HepG2 (cell line): Measurements from ENCODE around the gene UGT1A8. TPM values are rescaled to one million over a fixed set of nuclear protein-coding genes. Genes with fewer than 3 reads are reported as not detected.

ENCODE experiments used
- ATAC-seq: fragments of 200-7000 bp; cut with Tn5 transposase; 3 replicates; pipeline ENCODE4 v1.9.1; 2020; ENCODE audit warnings: mild to moderate bottlenecking, moderate library complexity
- BruUV-seq: library from RNA; stranded (reverse); fragments of 400-500 nt; replicated peaks from 2 replicates; lab custom pipeline; 2021; lab: Mats Ljungman, UMichigan
- CTCF ChIA-PET: fragments of 300-600 bp; formaldehyde crosslinking; extraction: SDS; loops from one replicate; lab custom pipeline; 2021; ENCODE audit warnings: low total read pairs, inconsistent platforms, low intra/inter-chr PET ratio; lab: Yijun Ruan, JAX
- POLR2A ChIA-PET: fragments of 350-600 bp; sonication (Branson Sonifier 250); formaldehyde crosslinking; loops from one replicate; lab custom pipeline; 2020; ENCODE audit warnings: antibody characterized with exemption, inconsistent platforms; lab: Yijun Ruan, JAX
- DNase-seq: peaks from one replicate; pipeline ENCODE4 v3.0.0-alpha.2; 2015; ENCODE audit warnings: low spot score
- FAIRE-seq: peaks from 3 replicates; lab custom pipeline; 2011; peaks lifted over from hg19 to GRCh38; lab: Jason Lieb, UNC
- H2AFZ ChIP-seq: one replicate; pipeline ENCODE4 v1.6.1; 2011; ENCODE audit warnings: low read length, inconsistent platforms
- H3K27ac ChIP-seq: fragments of 300-600 bp; 3 replicates; pipeline ENCODE4 v1.8.0; 2011; ENCODE audit warnings: mixed run types, mild to moderate bottlenecking, mixed read lengths, low read length, inconsistent platforms; ENCODE audit not compliant: insufficient read depth; ENCODE audit errors: extremely low read length
- H3K27me3 ChIP-seq, 2 experiments: fragments of 200-600 bp in 1 of 2; 2 replicates in 1 of 2; 3 replicates in 1 of 2; pipeline versions ENCODE4 v1.6.0 to v1.8.0; 2011; ENCODE audit warnings: low read length in 2 of 2, mild to moderate bottlenecking in 2 of 2, moderate library complexity in 2 of 2, inconsistent platforms in 1 of 2; ENCODE audit not compliant: insufficient read depth in 2 of 2, control insufficient read depth in 1 of 2
- H3K36me3 ChIP-seq, 2 experiments: fragments of 200-600 bp in 1 of 2; replicated peaks in 1 of 2; 2 replicates in 1 of 2; 3 replicates in 1 of 2; pipeline versions ENCODE4 v1.5.1 to v1.8.0; 2011; ENCODE audit warnings: low read length in 2 of 2, inconsistent platforms in 1 of 2; ENCODE audit not compliant: insufficient read depth in 2 of 2, control insufficient read depth in 1 of 2
- H3K4me1 ChIP-seq: 2 replicates; pipeline ENCODE4 v1.5.1; 2012; ENCODE audit warnings: low read length, inconsistent platforms; ENCODE audit not compliant: insufficient read depth
- H3K4me2 ChIP-seq: 2 replicates; pipeline ENCODE4 v1.6.0; 2011; ENCODE audit warnings: low read depth, low read length, inconsistent platforms
- H3K4me3 ChIP-seq, 3 experiments: fragments of 200-600 bp in 1 of 3; sonication (generic), shearing (Covaris generic) in 1 of 3; replicated peaks in 1 of 3; 2 replicates each; pipeline ENCODE4 v1.5.1; 2011 to 2016; ENCODE audit warnings: low read length in 3 of 3, inconsistent platforms in 2 of 3, low read depth in 2 of 3, mild to moderate bottlenecking in 2 of 3, control low read depth in 1 of 3, mixed read lengths in 1 of 3; ENCODE audit not compliant: insufficient read depth in 1 of 3
- H3K79me2 ChIP-seq: one replicate; pipeline ENCODE4 v1.6.1; 2011; ENCODE audit warnings: low read length, inconsistent platforms; ENCODE audit not compliant: insufficient read depth
- H3K9ac ChIP-seq: 2 replicates; pipeline ENCODE4 v1.6.0; 2011; ENCODE audit warnings: mild to moderate bottlenecking, low read depth, low read length, inconsistent platforms; ENCODE audit not compliant: insufficient read depth
- H3K9me3 ChIP-seq: 2 replicates; pipeline ENCODE4 v1.5.1; 2012; ENCODE audit warnings: mild to moderate bottlenecking, low read length
- H4K20me1 ChIP-seq: 2 replicates; pipeline ENCODE4 v1.6.0; 2011; ENCODE audit warnings: inconsistent platforms, mild to moderate bottlenecking, low read length, moderate library complexity; ENCODE audit not compliant: insufficient read depth
- CEBPG ChIP-seq: IDR thresholded peaks from 2 replicates; pipeline ENCODE4 v1.6.1; 2016
- GZF1 ChIP-seq: sonication (generic); formaldehyde crosslinking; IDR thresholded peaks from 2 replicates; pipeline ENCODE4 v1.5.1; 2020; ENCODE audit warnings: mild to moderate bottlenecking, missing genetic modification reagents
- HMGXB3 ChIP-seq: sonication (generic); formaldehyde crosslinking; IDR thresholded peaks from 2 replicates; pipeline ENCODE4 v1.4.0; 2020; ENCODE audit warnings: missing genetic modification reagents, borderline replicate concordance
- JUND ChIP-seq: sonication (generic); formaldehyde crosslinking; IDR thresholded peaks from 2 replicates; pipeline ENCODE4 v1.8.0; 2022; ENCODE audit warnings: mild to moderate bottlenecking, missing genetic modification reagents
- NFIC ChIP-seq: IDR thresholded peaks from 2 replicates; pipeline ENCODE4 v1.6.1; 2012; ENCODE audit warnings: mild to moderate bottlenecking, low read length, inconsistent platforms
- NONO ChIP-seq, 2 experiments: fragments of 450-650 bp in 1 of 2; sonication (generic) in 1 of 2; formaldehyde crosslinking in 1 of 2; IDR thresholded peaks in 1 of 2; conservative IDR thresholded peaks in 1 of 2; 2 replicates each; pipeline versions ENCODE4 v1.6.1 to v1.8.0; 2017 to 2022; ENCODE audit warnings: mild to moderate bottlenecking in 1 of 2, missing genetic modification reagents in 1 of 2, moderate library complexity in 1 of 2
- REST ChIP-seq, 2 experiments: IDR thresholded peaks; 2 replicates each; pipeline ENCODE4 v1.6.1; 2011 to 2012; ENCODE audit warnings: low read length in 2 of 2, borderline replicate concordance in 1 of 2, low read depth in 1 of 2, mild to moderate bottlenecking in 1 of 2, moderate library complexity in 1 of 2
- STAG1 ChIP-seq: sonication (generic); formaldehyde crosslinking; IDR thresholded peaks from 2 replicates; pipeline ENCODE4 v1.4.0; 2020; ENCODE audit warnings: missing genetic modification reagents
- TERF1 ChIP-seq: sonication (generic); formaldehyde crosslinking; IDR thresholded peaks from 2 replicates; pipeline ENCODE4 v1.8.0; 2022; ENCODE audit warnings: mild to moderate bottlenecking, missing genetic modification reagents, moderate library complexity
- ZNF430 ChIP-seq: sonication (generic); formaldehyde crosslinking; IDR thresholded peaks from 2 replicates; pipeline ENCODE4 v1.9.0; 2021; ENCODE audit warnings: mild to moderate bottlenecking, missing genetic modification reagents
- ZNF639 ChIP-seq: conservative IDR thresholded peaks from 2 replicates; pipeline ENCODE4 v1.6.1; 2018; ENCODE audit warnings: missing genetic modification reagents
- ZNF782 ChIP-seq: sonication (generic); formaldehyde crosslinking; IDR thresholded peaks from 2 replicates; pipeline ENCODE4 v1.4.0; 2020; ENCODE audit warnings: missing genetic modification reagents, mild to moderate bottlenecking, borderline replicate concordance
- WGBS: methylation state at CpG from one replicate; pipeline ENCODE4 v1.1.6; 2017; ENCODE audit warnings: low lambda C conversion rate; 5-methylcytosine and 5-hydroxymethylcytosine counted together
- in situ Hi-C: cut with HindIII; loops from 2 replicates; pipeline ENCODE4 v1.10.0; 2017; ENCODE audit warnings: low pct_unique_long_range_greater_than_20kb; ENCODE audit not compliant: extremely low pct_ligation_motif_present
- intact Hi-C: fragments of 100-400 bp; cut with micrococcal nuclease; formaldehyde crosslinking; loops from one replicate; pipeline ENCODE4 v1.10.0; 2022; ENCODE audit not compliant: unreplicated experiment
- polyA plus RNA-seq, 8 experiments: library from polyadenylated mRNA; depleted of rRNA in 3 of 8; stranded (reverse) in 7 of 8; unstranded in 1 of 8; fragments of >200 nt; fragmentation: Illumina TruSeq in 4 of 8; extraction: Trizol in 4 of 8; gene quantifications; 2 replicates each; pipeline versions ENCODE4 v1.2.1 to v1.2.3, GENCODE V29; 2011 to 2016; ENCODE audit warnings: low read depth in 4 of 8, missing spikeins in 1 of 8, mixed read lengths in 1 of 8; ENCODE audit not compliant: insufficient read depth in 1 of 8
- total RNA-seq, 5 experiments: library from RNA; depleted of rRNA; stranded (reverse); fragments of >200 nt; fragmentation: Illumina TruSeq; extraction: Trizol; gene quantifications; 2 replicates each; pipeline ENCODE4 v1.2.3, GENCODE V29; 2016; ENCODE audit warnings: low read depth in 1 of 5

Gene UGT1A8
- total and polyA plus RNA-seq, 2 of the 13 experiments (the other 11 are each of a cell fraction or from before 2014, with no cell fraction given), result not detected

- H3K9me3 ChIP-seq, result no peaks in the 10 kb centered on the region
- H3K27me3 ChIP-seq, result peaks cover 8 to 34% of the 10 kb centered on the region in 2 experiments
- no peak overlapping the region for H3K9ac ChIP-seq
- BruUV-seq, result no TSS peak
- WGBS, result 53% methylated on average over 11 of the region's 18 CpGs
- H3K36me3 ChIP-seq, result no peaks in the 10 kb centered on the region
- ChIA-PET POLR2A (no interaction called here), CTCF (no interaction called here)
- FAIRE-seq, result no peak
- intact Hi-C loops (no loop called here), in situ Hi-C loops (no loop called here)
- peaks cover 23% of the 10 kb centered on the region for H3K4me1 ChIP-seq
- no peaks in the 10 kb centered on the region for H3K79me2 ChIP-seq
- no peak overlapping the region for H2AFZ ChIP-seq
- H3K4me3 ChIP-seq, result no peak overlapping the region
- no peak overlapping the region for H3K27ac ChIP-seq
- no peak overlapping the region for H3K4me2 ChIP-seq
- no peak for ATAC-seq
- DNase-seq, result no peak
- H4K20me1 ChIP-seq, result no peaks in the 10 kb centered on the region
- TF ChIP-seq REST (IDR thresholded peaks at IDR 0.05; ENCODE audit: borderline replicate concordance in 1 of 2, low read depth in 1 of 2, low read length in 2 of 2) (no peak), GZF1 (CRISPR knock-in tag) (no peak), TERF1 (CRISPR knock-in tag) (no peak), STAG1 (CRISPR knock-in tag) (no peak), NONO (IDR thresholded peaks at IDR 0.05) (no peak), NONO (CRISPR knock-in tag; conservative IDR thresholded peaks at IDR 0.05) (no peak), NFIC (no peak), ZNF430 (CRISPR knock-in tag) (no peak), ZNF782 (CRISPR knock-in tag) (no peak), HMGXB3 (CRISPR knock-in tag) (no peak), JUND (no peak), ZNF639 (no peak), CEBPG (CRISPR knock-in tag) (no peak)
These were observed 202.7 kb downstream of the UGT1A8 start for GRCh38 chr2:233819884-233820773.
